Measurements from ENCODE around the gene ZBTB22.
A peak's percentile ranks its signal among the peaks of the same experiment; 100 is the strongest.
"Not testable (repeated sequence)": the region's sequence is repeated elsewhere in the genome, so short reads cannot be mapped to it uniquely, and the experiment has no call there.

Gene ZBTB22

DNA sequence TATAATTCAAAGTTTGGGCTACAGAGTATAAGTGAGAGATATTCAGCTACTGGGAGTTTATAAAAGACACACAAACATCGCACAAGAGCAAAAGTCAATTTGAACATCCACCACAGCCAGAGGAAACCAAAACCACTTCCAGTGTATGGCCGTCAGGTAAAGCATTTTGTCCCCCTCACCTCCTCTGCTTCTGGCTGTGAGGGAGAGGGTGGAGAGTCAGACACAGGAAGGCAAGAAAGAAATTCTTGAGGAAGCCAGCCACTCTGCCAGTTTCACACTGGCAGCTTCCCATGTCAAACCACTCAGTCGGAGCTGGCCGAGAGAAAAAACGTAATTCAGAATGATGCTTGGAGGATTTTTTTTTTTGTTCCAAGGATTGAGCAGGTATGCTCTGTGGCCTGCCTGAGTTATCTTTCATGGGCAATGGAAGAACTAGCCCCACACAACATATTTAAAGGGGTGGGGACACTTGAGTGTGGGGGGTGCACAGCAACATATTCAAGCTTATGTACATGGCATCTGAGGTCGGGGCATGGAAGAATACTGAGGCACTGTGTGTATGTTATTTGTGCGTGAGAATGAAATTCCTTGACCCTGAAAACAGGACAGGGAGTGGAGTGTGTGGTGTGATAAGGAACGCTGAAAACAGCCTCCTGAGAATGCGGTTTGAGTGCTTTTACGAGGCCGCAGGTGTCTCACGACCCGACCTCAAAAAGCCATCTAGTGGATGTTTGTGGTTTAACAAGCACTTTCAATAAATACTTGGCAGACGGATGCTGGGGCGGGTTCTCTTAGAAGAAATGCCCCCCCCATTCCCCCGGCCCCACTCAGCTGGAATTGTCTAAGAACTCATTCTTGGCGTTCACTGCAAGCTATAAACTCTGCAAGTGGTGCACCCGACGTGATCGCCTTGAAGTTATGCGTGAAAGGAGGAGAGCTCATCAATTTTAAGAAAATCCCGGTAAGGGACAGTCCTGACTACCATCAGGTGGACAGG, 27.5 kb upstream of the ZBTB22 start:
- Histone ChIP-seq H3K4me3 (ENCODE audit: low read depth, low read length) (no peak overlapping the region), H3K36me3 (ENCODE audit: control insufficient read depth, insufficient read depth, low read length) (no peaks in the 10 kb centered on the region), H3K4me1 (ENCODE audit: control insufficient read depth, insufficient read depth, low read length) (peaks cover 2% of the 10 kb centered on the region), H3K9ac (ENCODE audit: low read depth, low read length) (no peak overlapping the region), H3K9me3 (ENCODE audit: control insufficient read depth, insufficient read depth, low read length) (no peaks in the 10 kb centered on the region), H3K27me3 (ENCODE audit: control insufficient read depth, insufficient read depth, low read length) (peaks cover 2% of the 10 kb centered on the region)

DNA sequence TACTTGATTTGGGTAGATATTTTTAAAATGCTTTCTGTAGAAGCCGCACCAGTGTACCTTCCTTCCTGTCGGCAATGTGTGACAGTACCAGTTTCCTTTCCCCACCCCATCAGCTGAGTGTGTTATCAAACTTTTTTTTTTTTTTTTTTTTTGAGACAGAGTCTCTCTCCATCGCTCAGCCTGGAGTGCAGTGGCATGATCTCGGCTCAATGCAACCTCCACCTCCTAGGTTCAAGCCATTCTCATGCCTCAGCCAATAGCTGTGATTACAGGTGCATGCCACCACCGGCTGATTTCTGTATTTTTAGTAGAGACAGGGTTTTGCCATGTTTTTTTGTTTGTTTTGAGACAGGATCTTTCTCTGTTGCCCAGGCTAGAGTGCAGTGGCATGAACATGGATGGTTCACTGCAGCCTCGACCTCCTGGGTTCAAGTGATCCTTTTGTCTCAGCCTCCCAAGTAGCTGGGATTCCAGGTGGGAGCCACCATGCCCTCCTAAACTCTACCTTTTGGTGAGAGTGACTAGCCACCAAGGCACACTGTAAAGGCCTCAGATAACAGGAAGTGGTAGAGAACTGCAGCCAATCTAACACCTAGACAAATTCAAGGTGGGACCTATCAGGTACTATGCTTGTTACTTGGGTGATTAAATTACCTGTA, 26.5 kb upstream of the ZBTB22 start:
- Histone ChIP-seq H3K9ac (ENCODE audit: low read depth, low read length) (no peak overlapping the region), H3K4me1 (ENCODE audit: control insufficient read depth, insufficient read depth, low read length) (peaks cover 2% of the 10 kb centered on the region), H3K27me3 (ENCODE audit: control insufficient read depth, insufficient read depth, low read length) (peaks cover 2% of the 10 kb centered on the region), H3K36me3 (ENCODE audit: control insufficient read depth, insufficient read depth, low read length) (no peaks in the 10 kb centered on the region), H3K9me3 (ENCODE audit: control insufficient read depth, insufficient read depth, low read length) (no peaks in the 10 kb centered on the region), H3K4me3 (ENCODE audit: low read depth, low read length) (no peak overlapping the region)

DNA sequence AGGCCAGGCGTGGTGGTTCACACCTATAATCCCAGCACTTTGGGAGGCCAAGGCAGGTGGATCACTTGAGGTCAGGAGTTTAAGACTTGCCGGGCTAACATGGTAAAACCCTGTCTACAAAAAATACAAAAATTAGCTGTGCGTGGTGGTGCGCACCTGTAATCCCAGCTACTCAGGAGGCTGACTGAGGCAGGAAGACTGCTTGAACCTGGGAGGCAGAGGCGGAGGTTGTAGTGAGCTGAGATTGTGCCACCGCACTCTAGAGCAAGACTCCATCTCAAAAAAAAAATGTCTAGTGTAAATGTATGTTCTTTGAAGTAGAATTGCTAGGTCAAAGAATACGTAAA, 26.0 kb upstream of the ZBTB22 start:
- H3K4me3 ChIP-seq (ENCODE audit: low read depth, low read length); H3K4me1 ChIP-seq (ENCODE audit: control insufficient read depth, insufficient read depth, low read length); H3K9me3 ChIP-seq (ENCODE audit: control insufficient read depth, insufficient read depth, low read length); H3K9ac ChIP-seq (ENCODE audit: low read depth, low read length); H3K36me3 ChIP-seq (ENCODE audit: control insufficient read depth, insufficient read depth, low read length); H3K27me3 ChIP-seq (ENCODE audit: control insufficient read depth, insufficient read depth, low read length): not testable (repeated sequence)

DNA sequence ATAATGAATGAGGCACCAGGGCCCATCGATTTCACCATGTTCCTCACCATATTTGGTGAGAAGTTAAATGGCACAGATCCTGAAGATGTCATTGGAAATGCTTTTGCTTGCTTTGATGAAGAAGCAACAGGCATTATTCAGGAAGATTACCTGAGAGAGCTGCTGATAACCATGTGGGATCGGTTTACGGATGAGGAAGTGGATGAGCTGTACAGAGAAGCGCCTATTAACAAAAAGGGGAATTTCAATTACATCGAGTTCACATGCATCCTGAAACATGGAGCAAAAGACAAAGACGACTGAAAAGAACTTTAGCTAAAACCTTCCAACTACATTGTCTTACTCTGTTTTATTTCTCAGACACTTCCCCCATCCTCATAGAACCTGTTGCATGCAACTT, 21.6 kb upstream of the ZBTB22 start:
- H3K4me1 ChIP-seq (ENCODE audit: control insufficient read depth, insufficient read depth, low read length), result no peaks in the 10 kb centered on the region
- no peaks in the 10 kb centered on the region for H3K27me3 ChIP-seq (ENCODE audit: control insufficient read depth, insufficient read depth, low read length)
- no peak overlapping the region for H3K4me3 ChIP-seq (ENCODE audit: low read depth, low read length)
- H3K9ac ChIP-seq (ENCODE audit: low read depth, low read length), result no peak overlapping the region
- H3K9me3 ChIP-seq (ENCODE audit: control insufficient read depth, insufficient read depth, low read length), result no peaks in the 10 kb centered on the region
- no peaks in the 10 kb centered on the region for H3K36me3 ChIP-seq (ENCODE audit: control insufficient read depth, insufficient read depth, low read length)

DNA sequence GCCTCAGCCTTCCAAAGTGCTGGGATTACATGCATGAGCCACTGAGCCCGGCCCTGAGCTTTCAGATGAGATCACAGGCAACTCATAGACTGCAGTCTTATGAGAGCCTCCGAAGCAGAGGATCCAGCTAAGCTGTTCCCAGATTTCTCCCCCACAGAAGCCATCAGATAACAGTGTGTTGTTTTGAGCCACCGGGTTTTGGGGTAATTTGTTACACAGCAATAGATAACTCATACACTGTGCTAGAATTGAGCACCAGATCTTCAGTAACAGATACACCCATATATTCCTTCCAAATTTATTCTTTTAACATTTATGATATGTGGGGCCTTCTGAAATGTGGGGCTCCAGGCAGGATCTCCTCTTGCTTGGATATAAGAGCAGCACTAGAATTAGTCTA, 19.0 kb upstream of the ZBTB22 start:
- H3K9me3 ChIP-seq (ENCODE audit: control insufficient read depth, insufficient read depth, low read length), result no peaks in the 10 kb centered on the region
- no peak overlapping the region for H3K4me3 ChIP-seq (ENCODE audit: low read depth, low read length)
- no peaks in the 10 kb centered on the region for H3K36me3 ChIP-seq (ENCODE audit: control insufficient read depth, insufficient read depth, low read length)
- H3K27me3 ChIP-seq (ENCODE audit: control insufficient read depth, insufficient read depth, low read length), result no peaks in the 10 kb centered on the region
- no peaks in the 10 kb centered on the region for H3K4me1 ChIP-seq (ENCODE audit: control insufficient read depth, insufficient read depth, low read length)
- H3K9ac ChIP-seq (ENCODE audit: low read depth, low read length), result no peak overlapping the region

DNA sequence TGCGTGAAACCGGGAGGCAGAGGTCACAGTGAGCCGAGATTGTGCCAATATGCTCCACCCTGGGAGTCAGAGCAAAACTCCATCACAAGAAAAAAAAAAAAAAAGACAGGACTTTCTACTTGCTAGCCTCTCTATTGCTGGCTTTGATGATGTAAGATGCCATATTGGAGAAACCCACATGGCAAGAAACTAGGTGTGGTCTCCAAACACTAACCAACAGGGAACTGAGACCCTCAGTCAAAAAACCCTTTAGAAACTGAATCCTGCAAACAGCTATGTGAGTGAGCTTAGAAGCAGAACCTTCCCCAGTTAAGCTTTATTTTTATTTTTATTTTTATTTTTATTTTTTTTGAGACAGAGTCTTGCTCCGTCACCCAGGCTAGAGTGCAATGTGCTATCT, 18.4 kb upstream of the ZBTB22 start:
- no peaks in the 10 kb centered on the region for H3K27me3 ChIP-seq (ENCODE audit: control insufficient read depth, insufficient read depth, low read length)

DNA sequence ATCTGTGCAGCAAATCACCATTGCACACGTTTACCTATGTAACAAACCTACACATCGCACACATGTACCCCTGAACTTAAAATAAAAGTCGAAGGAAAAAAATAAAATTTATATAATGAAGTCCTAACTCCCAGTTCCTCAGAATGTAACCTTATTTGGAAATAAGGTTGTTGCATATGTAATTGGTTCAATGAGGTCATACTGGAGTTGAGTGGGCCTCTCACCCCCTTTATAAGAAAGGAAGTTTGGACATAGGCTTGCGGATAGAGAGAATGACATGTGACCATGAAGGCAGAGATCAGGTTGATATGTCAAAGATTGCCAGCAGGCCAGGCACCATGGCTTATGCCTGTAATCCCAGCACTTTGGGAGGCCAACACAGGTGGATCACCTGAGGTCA, 16.1 kb upstream of the ZBTB22 start:
- Histone ChIP-seq H3K4me1 (ENCODE audit: control insufficient read depth, insufficient read depth, low read length) (no peaks in the 10 kb centered on the region), H3K27me3 (ENCODE audit: control insufficient read depth, insufficient read depth, low read length) (no peaks in the 10 kb centered on the region), H3K9ac (ENCODE audit: low read depth, low read length) (no peak overlapping the region), H3K36me3 (ENCODE audit: control insufficient read depth, insufficient read depth, low read length) (no peaks in the 10 kb centered on the region), H3K9me3 (ENCODE audit: control insufficient read depth, insufficient read depth, low read length) (no peaks in the 10 kb centered on the region), H3K4me3 (ENCODE audit: low read depth, low read length) (no peak overlapping the region)

More for the DNA sequence above, 18.4 kb upstream of the ZBTB22 start:
- H3K36me3 ChIP-seq (ENCODE audit: control insufficient read depth, insufficient read depth, low read length), result no peaks in the 10 kb centered on the region
- no peak overlapping the region for H3K4me3 ChIP-seq (ENCODE audit: low read depth, low read length)
- no peaks in the 10 kb centered on the region for H3K4me1 ChIP-seq (ENCODE audit: control insufficient read depth, insufficient read depth, low read length)
- no peak overlapping the region for H3K9ac ChIP-seq (ENCODE audit: low read depth, low read length)
- no peaks in the 10 kb centered on the region for H3K9me3 ChIP-seq (ENCODE audit: control insufficient read depth, insufficient read depth, low read length)

DNA sequence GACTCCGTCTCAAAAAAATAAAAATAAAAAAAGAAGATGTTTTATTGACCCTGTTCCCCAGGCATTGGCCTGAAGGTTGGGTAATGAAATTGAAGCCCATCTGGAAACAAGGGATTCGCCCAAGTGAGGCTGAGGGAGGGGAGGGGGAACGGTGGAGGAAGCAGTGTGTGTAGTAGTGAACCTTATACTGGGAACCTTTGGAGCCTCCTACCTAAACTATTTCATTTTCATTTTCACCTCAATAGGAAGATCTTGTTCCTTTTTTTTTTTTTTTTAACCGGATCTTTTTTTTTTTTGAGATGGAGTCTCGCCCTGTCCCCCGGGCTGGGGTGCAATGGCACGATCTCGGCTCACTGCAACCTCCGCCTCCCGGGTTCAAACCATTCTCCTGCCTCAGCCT, 13.2 kb upstream of the ZBTB22 start:
- H3K4me1 ChIP-seq (ENCODE audit: control insufficient read depth, insufficient read depth, low read length), result no peaks in the 10 kb centered on the region
- H3K9me3 ChIP-seq (ENCODE audit: control insufficient read depth, insufficient read depth, low read length), result no peaks in the 10 kb centered on the region
- no peaks in the 10 kb centered on the region for H3K36me3 ChIP-seq (ENCODE audit: control insufficient read depth, insufficient read depth, low read length)
- H3K27me3 ChIP-seq (ENCODE audit: control insufficient read depth, insufficient read depth, low read length), result no peaks in the 10 kb centered on the region
- H3K4me3 ChIP-seq (ENCODE audit: low read depth, low read length), result no peak overlapping the region
- no peak overlapping the region for H3K9ac ChIP-seq (ENCODE audit: low read depth, low read length)

DNA sequence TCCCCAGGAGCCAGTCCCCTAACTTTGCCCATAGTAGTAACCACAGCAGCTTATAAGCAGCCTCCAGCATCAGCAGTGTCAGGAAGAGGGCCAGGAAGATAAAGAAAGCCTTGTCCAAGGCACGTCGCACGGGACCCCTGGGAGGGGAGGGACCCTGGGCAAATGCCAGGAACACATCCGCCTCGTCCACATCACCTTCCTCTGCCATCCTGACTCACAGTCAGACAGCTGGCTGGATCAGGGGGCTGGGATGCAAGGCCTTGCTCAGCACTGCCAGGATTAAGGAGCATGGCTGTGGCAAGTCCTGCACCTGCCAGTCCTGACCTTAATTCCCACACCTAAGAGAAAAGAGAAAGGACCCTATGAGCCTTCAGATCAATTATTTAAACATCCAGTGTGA, 11.5 kb upstream of the ZBTB22 start:
- H3K27me3 ChIP-seq (ENCODE audit: control insufficient read depth, insufficient read depth, low read length), result no peaks in the 10 kb centered on the region
- H3K9me3 ChIP-seq (ENCODE audit: control insufficient read depth, insufficient read depth, low read length), result no peaks in the 10 kb centered on the region
- H3K4me1 ChIP-seq (ENCODE audit: control insufficient read depth, insufficient read depth, low read length), result peaks cover 3% of the 10 kb centered on the region
- H3K4me3 ChIP-seq (ENCODE audit: low read depth, low read length), result no peak overlapping the region
- no peak overlapping the region for H3K9ac ChIP-seq (ENCODE audit: low read depth, low read length)
- H3K36me3 ChIP-seq (ENCODE audit: control insufficient read depth, insufficient read depth, low read length), result no peaks in the 10 kb centered on the region

DNA sequence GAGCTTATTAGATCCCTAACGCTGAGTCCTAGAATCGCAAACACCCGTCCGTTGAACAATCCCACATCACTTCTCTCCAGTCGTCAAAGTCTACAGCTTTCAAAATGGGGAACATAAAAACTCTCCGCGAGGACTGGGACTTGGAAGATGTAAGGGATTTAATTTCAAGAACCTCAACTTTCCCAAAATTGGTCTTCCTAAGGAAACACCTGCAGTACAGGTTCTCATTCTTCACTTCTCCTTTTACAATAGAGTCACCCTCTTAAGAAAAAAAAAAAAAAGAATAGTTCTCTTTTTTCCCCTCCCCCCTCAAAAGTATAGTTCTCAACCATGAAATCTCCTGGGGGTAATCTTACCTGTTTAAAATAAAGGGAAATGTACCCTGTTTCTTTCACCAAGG, 6.6 kb upstream of the ZBTB22 start:
- H3K9ac ChIP-seq (ENCODE audit: low read depth, low read length), result no peak overlapping the region
- H3K36me3 ChIP-seq (ENCODE audit: control insufficient read depth, insufficient read depth, low read length), result peaks cover 20% of the 10 kb centered on the region
- peak overlapping the region; percentile 78 for H3K4me3 ChIP-seq (ENCODE audit: low read depth, low read length)
- no peaks in the 10 kb centered on the region for H3K9me3 ChIP-seq (ENCODE audit: control insufficient read depth, insufficient read depth, low read length)
- H3K27me3 ChIP-seq (ENCODE audit: control insufficient read depth, insufficient read depth, low read length), result no peaks in the 10 kb centered on the region
- peaks cover 12% of the 10 kb centered on the region for H3K4me1 ChIP-seq (ENCODE audit: control insufficient read depth, insufficient read depth, low read length)

DNA sequence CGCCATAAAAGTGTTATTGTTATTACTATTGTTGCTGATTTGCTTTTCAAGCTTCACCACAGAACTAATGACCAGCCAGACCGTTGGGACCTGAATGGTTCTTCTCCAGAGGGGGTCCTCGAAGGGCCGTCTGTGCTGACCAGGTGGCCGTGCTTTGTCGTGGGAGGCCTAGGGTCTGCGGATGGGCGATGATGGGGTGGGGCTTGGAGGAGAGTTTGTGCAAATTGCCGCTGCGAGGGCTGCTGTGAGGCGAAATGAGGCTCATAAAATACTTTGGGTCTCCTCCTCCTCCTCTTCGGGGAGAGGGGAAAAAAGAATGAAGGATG, 6.0 kb upstream of the ZBTB22 start:
- Histone ChIP-seq H3K27me3 (ENCODE audit: control insufficient read depth, insufficient read depth, low read length) (no peaks in the 10 kb centered on the region), H3K4me1 (ENCODE audit: control insufficient read depth, insufficient read depth, low read length) (peaks cover 12% of the 10 kb centered on the region), H3K36me3 (ENCODE audit: control insufficient read depth, insufficient read depth, low read length) (peaks cover 26% of the 10 kb centered on the region), H3K9ac (ENCODE audit: low read depth, low read length) (no peak overlapping the region), H3K9me3 (ENCODE audit: control insufficient read depth, insufficient read depth, low read length) (no peaks in the 10 kb centered on the region), H3K4me3 (ENCODE audit: low read depth, low read length) (peak overlapping the region; percentile 78)

DNA sequence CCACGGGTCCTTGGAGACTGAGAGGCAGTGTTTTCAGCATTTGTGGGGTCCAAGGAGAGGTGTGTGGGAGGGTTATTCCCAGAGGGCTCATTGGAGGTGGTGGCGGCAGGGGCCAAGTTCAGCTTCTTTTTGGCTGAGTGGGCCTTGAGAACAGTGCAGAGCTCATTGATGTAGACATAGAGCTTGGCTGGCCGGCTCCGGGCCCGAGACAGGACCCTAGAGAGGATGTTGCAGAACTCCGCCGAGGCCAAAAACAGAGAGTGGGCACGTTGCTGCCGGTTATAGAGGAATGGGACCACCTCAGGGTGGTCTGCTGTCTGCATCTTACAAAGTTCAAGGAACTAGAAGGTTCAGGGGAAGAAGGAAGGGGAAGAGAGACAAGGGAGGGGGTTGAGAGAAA, 3.7 kb upstream of the ZBTB22 start:
- Histone ChIP-seq H3K4me3 (ENCODE audit: low read depth, low read length) (peak overlapping the region; percentile 78), H3K36me3 (ENCODE audit: control insufficient read depth, insufficient read depth, low read length) (peaks cover 27% of the 10 kb centered on the region), H3K27me3 (ENCODE audit: control insufficient read depth, insufficient read depth, low read length) (no peaks in the 10 kb centered on the region), H3K4me1 (ENCODE audit: control insufficient read depth, insufficient read depth, low read length) (peaks cover 17% of the 10 kb centered on the region), H3K9ac (ENCODE audit: low read depth, low read length) (no peak overlapping the region), H3K9me3 (ENCODE audit: control insufficient read depth, insufficient read depth, low read length) (no peaks in the 10 kb centered on the region)

All from iPS-15b (cell line).